OCI-M1 (cell line): ENCODE results near the gene IL11RA.

Experiments
- DNase-seq: peaks from one replicate; lab custom pipeline; 2025; lab: John Stamatoyannopoulos, UW

The IL11RA gene

DNA sequence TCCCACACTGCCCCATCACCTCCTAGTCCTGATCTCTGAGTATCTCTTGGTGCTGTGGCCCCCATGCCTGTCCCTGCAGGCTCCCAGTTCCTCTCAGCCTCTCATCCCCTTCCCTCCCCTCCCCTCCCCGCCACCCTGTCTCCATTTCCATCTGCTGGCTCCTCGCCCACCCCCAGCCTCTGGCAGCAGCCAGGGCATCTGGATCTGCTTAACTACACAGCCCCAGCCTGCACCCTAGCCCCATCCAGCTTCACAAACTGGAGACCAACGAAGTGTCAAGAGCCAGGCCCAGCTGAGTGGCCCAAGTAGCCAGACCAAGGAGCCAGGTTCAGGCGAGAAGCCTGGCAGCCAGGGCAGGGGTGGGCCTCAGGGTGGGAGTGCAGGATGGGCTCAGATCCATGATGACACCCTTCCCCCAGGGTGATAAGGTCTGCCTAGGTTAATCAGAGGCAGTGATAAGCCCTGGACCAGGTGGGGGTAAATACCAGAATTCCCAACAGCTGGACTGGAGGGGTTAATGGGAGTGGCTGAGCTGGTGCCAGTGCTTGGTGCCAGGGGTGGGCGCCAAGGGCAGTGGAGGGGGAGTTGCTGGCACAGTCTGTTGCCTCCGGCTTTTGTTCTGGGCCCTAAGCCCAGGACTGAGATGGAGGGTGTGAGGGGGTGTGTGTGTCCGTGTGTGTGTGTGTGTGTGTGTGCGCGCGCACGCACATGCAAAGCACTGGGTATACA, 2.5 kb downstream of the IL11RA start:
- no peak for DNase-seq

DNA sequence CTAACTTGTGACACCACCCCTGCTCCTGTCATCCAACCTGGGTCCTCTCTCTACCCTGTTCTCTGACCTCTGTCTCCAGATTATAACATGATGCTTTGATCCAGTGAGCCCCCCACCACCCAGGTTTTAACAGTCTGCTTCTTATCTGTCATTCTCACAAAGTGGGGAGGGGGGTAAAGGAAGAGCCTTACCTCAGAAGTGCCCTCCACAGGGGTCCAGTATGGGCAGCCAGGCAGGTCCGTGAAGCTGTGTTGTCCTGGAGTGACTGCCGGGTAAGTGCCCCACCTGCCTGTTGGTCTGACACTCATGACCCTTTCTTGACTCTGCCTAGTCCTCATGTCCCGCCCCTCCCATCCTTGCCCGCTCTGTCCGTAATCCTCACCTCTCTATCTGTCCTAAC, 3.4 kb downstream of the IL11RA start:
- no peak for DNase-seq

DNA sequence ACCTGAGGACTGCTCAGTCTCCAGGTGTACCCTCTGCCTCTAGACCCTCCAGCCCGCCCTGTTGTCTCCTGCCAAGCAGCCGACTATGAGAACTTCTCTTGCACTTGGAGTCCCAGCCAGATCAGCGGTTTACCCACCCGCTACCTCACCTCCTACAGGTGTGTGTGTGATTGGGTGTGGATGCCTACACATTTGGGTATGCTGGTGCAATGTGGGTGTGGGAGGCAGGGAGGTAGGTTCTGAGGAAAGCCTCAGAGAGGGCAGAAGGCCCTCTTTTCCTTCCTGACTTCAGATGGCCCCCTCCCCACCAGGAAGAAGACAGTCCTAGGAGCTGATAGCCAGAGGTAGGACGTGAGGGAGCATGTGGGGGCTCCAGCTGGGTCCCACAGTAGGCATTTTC, 5.0 kb downstream of the IL11RA start:
- no peak for DNase-seq

DNA sequence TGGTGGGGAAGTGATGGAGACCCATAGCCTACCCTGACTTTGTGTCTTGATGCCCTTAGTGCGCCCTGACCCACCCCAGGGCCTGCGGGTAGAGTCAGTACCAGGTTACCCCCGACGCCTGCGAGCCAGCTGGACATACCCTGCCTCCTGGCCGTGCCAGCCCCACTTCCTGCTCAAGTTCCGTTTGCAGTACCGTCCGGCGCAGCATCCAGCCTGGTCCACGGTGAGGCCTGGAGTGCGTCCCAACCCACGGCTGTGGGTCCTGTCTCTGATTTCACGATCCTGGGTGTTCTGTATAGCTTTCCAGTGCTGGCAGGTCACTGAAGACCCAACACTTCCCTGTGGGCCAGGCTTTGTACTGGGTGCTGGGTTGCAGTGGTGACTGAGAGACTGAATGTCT, 6.5 kb downstream of the IL11RA start:
- no peak for DNase-seq

DNA sequence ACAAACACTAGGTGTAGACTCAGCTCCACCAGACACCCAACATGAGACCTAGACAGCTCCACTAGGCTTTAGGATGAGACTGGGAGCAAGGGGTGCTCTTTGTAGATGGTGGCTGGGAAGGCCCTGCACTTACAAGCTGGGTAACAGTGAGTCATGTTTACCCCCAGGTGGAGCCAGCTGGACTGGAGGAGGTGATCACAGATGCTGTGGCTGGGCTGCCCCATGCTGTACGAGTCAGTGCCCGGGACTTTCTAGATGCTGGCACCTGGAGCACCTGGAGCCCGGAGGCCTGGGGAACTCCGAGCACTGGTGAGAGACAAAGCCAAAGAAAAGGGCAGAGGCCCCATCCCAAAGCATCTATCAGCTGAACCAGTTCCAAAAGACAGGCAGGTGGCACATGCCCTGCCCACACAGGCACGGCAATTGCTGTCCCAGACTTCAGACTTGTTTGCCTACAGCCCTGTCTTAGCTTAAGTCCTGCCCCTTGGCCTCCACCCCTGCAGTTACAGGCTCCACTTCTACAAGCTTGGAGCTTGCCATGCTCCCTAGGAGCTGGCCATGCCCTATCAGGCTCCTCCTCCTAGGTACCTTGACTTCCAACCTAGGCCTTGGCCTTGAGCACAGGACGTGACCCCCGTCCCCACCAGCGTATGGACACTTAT, 7.7 kb downstream of the IL11RA start:
- DNase-seq, result no peak

DNA sequence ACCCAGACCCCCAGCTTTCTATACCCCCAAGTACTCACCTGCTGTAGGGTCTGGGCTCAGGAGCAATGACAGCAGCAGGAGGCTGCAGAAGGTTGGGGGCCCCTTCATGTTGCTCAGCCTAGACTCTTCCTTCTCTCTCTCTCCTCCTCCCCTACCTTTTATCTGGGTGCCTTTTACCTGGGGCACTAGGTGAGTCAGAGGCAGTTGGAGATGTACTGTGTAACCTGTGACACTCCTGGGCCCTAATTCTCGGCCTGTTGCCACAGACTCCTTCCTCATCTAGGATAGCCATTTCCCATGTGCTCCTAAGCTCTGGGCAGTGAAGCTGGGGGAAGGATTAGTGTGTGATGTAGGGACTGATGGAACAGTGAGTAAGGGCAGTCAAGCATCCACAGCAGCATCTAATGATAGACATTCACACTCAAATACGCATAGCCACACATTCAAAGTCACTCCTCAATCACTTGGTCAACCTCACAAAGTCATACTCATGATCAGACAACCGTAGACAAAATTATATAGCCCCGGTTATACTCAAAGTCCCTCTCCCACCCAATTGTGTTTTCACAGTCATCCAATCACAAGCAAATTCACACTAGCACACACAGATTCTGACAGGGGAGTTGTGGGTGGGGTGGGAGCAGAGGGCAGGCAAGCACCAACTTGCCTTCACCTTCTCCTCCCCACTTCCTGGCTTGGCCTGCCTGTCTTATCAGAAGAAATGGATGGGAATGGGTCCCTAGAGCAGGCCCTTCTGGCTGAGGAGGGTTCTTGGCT, 10.7 kb downstream of the IL11RA start, which contains the start of gene CCL27:
CCL27 (minus strand) TSS at position 132 of the 777 bp plus-strand sequence; CDS start at position 108, 24 bp downstream.
- no peak for DNase-seq

DNA sequence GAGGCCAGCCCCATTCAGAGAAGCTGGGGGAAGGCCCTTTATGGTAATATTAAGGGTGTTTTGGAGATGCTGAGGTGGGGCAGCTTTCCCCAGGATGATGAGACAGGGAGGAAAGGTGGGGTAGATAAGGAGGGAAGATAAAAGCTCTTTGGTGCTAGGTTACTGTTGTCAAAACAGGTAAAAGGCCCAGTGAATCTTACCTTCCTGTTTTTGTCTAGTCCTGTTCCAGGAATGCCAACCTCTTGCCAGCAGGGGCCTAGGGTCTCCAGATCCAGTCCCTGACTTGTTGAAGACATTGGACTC, 11.3 kb downstream of the IL11RA start:
- DNase-seq, result no peak

DNA sequence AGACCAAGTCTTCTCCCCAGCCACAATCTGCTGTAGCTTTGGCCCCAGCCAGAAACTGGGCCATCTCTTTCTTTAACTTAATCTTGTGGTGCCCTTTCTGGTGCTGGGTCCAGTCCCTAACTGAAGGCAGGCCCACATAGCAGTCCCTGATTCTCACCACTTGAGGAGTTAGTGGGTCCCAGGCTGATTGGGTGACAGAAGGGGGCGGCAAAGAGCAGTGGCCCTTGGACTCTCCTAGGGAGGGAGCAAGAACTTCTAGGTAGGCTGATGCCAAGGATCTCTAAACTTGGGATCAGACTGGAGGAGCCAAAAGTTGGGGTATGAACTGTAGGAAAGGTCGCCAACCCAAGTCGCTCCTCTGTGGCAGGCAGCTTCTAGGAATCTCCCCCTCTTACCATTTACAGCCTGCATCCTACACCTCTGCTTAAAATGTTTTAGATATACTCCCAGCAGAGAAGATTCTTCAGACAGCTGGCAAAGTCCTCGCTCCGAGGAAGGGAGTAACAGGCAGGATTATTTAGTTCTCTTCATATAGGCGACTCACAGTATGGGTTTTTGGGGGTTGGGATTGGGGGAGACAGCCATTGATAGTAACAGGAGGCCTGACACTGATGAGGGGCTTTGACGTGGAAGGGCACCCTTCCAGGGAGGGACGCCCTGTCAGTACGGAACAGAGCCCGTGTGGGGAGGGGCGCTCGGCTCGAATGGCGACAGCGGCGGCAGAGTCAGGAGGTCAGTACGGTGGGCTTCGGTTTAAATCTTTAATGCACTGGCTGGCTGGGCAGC, 12.5 kb downstream of the IL11RA start:
- DNase-seq, result peak; percentile 90

DNA sequence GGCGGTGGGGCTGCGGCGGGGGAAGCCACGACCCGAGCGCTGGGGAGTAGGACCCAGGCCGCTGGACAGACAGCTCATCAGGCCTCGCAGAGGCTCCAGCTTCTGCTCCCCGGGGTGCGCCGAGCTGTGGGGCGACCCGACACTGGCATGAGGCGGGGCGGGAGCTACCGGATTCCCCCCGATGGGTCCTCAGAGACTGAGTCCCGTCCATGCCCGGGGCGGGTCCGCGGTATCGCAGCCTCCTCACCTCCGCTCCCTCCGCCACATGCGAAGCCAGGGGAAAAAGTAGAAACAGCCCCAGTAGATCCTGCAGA, 13.0 kb downstream of the IL11RA start:
- DNase-seq, result no peak

DNA sequence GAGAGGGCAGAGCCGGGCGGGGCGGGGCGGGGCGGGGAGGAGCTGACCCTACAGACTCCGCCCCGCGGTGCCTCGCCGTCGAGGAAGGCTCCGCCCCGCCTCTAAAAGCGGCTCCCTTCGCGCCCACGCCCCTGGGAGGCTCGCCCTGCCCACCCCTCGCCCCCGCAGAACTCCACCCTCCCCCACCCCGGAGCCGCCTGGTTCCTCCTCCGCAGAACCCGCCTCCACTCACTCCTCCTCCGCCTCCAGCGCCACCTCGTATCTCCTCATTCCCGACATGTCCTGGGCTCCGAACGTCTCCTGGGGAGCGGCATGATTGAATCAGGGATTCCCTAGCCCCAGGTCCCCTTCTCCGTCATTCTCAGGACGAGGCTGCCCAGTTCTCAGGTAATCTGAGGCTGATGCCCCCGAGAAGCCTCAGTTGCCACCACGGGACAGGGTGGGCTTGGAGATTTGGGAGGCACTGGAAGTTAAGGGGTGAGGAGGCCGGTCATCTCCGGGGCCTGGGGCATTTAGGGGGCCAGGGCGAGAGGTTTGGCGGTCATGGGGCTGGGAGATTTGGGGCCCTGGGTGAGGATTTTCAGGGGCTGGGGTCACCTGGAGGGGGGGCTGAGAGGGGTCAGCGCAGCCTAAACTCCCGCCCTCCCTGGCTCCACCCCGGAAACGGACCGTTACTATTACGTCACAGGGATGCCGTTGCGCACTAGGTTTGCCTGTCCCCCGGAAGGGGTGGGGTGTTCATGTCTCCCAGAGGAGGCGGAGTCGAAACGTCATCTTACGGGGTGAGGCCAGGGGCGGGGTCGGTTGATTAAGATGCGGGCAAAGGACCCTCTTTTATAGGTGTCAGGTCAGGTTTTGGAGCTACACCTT, 13.6 kb downstream of the IL11RA start:
- DNase-seq, result peak; percentile 95

DNA sequence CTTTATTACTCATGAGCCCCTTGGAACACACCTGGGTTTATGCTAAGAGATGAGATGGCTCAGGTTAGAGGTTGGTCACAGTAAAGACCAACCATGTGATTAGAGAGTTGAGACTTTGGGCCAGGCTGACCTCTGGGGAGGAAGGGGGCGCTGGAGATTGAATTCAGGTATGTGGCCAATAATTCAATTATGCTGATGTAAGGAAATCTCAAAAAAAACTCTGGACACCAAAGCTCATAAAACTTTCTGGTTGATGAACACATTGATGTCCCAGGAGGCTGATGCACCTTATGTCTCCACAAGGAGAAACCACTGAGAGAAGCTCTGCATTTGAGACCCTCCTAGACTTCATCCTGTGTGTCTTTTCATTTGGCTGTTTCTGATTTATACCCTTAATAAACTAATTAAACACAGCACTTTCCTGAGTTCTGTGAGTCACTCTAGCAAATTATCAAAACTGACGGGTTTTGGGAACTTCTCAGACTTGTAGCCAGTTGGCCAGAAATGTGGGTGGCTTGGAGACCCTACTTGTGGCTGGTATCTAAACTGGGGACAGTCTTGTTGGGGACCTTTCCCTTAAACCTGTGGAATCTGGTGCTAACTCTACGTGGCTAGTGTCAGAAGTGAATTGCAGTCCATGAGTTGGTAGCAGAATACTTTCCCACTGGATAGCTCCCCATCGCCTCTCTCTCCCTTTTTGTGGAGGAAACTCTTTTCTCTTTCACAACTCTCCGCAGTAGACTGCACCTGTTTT, 18.0 kb downstream of the IL11RA start:
- DNase-seq, result no peak

DNA sequence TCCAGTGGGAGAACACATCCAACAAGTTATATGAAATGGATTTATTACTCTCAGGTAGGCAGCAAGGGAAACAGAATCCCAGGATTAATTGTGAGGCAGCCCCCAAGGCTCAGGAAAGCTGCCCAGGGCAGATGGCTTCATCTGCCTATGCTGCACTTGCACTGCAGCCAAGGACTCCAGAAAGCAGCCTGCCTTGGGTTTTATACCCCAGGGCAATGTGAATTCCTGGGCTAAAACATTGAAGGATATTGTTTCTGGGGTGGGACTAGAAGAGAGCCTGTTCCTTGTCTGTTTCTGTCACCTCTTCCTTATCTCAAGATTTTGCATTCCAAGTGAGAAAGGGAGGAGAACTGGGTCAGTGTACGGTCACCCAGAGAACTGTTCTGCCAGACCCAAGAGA, 19.3 kb downstream of the IL11RA start:
- DNase-seq, result no peak

DNA sequence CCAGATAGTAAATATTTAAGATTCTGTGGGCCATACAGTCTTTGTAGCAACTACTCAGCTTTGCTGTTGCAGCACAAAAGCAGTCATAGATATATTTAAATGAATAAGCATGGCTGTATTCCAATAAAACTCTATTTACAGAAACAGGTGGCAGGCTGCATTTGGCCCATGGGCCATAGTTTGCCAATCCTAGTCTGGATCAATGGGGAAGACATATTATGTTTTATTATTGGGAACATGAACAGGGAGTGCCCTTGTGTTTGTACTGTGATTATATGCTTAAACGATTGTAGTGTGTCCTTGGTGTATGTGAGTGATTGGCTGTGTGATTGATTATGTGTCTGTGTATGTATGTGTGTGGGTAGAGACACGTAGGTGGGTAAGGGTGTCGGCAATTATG, 22.5 kb downstream of the IL11RA start:
- no peak for DNase-seq

DNA sequence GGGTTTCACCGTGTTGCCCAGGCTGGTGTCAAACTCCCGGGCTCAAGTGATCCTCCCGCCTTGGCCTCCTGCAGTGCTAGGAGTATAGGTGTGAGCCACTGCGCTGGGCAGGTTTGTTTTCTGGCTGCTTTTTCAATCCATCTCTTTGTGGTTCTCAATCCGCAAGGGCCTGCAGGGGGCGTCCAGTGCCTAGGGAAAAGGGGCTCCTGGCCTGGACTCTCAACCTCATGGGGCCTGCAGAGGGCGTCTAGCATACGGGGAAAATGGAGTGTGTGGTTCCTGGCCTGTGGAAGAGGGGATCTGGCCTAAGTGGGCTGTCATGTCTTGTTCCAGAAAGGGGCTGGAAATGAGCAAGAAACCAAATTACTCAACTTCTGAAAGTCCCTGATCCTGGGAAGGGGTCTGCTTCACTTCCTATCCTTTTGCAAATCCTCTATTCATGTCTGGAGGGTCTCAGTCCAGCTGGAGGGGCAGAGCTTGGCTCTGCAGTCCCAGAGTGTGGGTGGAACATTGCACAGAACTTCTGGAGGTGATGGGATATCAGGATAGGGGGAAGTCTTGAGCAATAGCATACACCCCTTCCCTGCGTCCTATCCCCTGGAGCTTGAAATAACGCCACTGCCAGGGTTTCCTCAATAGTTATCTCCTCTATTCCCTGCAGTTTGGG, 23.2 kb downstream of the IL11RA start:
- DNase-seq, result peak; percentile 90

DNA sequence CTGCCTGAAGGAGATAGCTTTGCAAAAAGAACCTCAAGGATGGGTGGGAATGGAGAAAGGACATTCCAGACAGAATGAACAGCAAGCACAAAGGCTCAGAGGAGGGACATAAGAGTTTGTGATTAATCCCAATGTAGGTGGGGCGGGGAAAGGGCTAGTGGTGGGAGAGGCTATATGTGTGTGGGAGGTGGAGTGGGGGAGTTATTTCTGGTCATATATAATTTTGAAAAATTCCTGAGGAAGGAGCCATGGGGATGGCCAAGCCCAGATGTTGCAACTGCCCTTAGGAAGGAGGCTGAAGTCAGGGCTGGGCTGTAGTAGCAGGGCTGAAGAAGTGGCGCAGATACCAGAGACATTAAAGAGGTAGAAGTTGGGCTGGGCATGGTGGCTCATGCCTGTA, 23.9 kb downstream of the IL11RA start:
- no peak for DNase-seq

DNA sequence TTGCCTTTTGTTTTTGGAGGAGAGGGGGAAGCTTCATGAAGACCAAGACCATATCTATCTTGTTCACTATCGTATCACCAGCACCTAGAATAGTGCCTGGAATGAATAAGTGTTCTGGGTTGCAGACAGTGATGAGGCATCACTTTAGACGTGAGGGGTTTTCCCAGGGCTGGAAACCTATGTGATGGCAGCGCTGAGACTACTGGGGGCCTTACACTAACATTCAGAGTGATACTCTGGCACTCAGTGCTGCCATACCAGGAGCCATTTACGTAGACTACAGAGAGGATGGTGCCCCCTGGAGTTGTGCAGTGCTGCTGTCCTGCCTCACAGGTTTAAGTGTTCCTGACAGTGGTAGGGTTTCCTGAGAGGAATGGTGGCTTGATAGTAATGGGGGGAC, 32.2 kb downstream of the IL11RA start:
- DNase-seq, result no peak

DNA sequence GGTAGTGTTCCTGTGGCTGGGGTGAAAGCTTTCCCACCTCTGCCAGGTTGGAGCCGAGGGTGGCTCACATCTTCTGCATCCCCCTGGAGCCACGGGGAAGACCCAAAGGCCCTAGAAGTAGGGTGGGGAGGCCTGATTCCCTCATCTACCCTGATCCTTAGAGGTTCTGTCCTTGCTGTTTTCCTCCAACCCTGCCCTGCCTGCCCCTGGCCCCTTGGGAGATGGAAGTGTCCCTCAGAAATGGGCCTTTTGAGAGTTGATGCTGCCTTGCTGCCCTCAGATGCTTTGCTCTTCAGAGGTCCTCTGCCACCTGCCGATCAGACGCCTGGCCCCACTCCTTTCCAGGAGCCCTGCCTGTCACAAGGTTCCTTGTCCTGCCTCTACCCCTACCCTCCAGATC, 32.8 kb downstream of the IL11RA start:
- no peak for DNase-seq

DNA sequence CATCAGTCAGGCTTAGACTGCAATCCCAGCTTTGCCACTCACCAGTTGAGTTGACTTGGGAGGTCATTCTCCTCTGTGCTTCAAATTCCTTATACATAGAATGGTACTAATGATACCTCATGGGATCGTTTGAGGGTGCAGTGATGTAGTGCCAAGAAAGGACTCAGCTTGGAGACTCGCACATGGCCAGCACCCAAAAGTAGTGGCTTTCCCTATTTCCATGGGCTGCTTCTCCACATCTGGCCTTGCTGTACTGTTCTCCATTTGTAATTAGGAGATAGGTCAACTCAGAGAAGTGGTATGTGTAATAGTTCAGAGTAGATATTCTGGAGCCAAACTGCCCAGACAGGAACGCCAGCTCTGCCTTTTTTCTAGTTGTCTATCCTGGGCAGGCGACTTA, 33.6 kb downstream of the IL11RA start:
- DNase-seq, result no peak

DNA sequence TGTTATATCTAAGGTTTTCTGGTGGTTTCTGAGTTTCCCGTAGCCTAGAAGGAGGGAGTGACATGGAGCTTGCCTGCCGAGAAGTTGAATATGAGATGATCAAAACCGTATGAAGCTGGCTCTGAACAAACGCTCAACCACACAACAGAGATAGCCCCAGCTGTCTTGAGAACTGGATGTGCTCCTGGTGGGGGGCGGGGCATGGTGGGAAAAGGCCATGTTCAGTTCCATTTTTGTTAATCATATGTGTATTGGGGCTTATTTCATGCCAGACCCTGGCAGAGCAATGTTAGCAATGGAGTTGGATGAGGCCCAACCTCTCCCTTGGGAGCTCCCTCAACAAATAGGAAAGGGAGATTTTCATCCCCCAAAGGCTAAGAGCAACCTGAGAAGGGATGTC, 34.2 kb downstream of the IL11RA start:
- DNase-seq, result no peak

DNA sequence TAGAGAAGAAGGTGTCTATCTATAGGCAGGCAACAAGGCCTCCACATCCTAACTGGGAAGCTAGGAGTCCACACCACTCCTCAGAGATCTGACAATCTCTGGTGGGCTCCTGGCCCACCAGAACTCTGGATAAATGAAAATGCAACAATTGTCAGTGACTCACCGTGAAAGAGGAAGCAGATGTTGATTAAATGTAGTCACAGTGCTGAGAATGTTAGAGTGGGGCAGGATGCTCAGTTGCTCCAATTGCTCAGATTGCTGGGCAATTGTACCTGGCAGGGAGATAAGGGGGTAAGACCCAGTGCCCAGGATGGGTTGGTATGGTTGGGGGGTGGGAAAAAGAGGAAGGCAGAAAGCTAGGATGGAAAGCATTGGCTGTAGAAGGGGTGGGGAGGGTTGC, 34.7 kb downstream of the IL11RA start:
- DNase-seq, result no peak
